ENCODE measurements around the gene ALDOC. TPM values are rescaled to one million over a fixed set of nuclear protein-coding genes. Genes with fewer than 3 reads are reported as not detected.

ALDOC gene
- total RNA-seq, 1 experiment from 2014 or later, result 53.2 TPM

- H3K4me1 ChIP-seq (ENCODE audit: insufficient read depth, low read length), result no peaks in the 10 kb centered on the region
- no peak for TF ChIP-seq CTCF (conservative IDR thresholded peaks at IDR 0.05)
- WGBS (ENCODE audit: extremely low coverage, insufficient read length, low lambda C conversion rate), result no CpG with 5 or more reads among the region's 9 CpGs
These were observed 48.2 kb downstream of the ALDOC start for GRCh38 chr17:28528327-28529012.

More at GRCh38 chr17:28528327-28529012, 48.2 kb downstream of the ALDOC start:
- Histone ChIP-seq H3K79me2 (ENCODE audit: insufficient read depth, low read length) (no peaks in the 10 kb centered on the region), H3K56ac (ENCODE audit: insufficient read length, low read depth, low read length) (no peak overlapping the region), H4K5ac (ENCODE audit: insufficient read length, low read depth, low read length) (no peak overlapping the region), H2BK5ac (ENCODE audit: insufficient read length, low read length) (no peak overlapping the region), H2BK12ac (ENCODE audit: insufficient read length, low read depth, low read length) (no peak overlapping the region), H3K23me2 (ENCODE audit: insufficient read length, low read depth, low read length, poor library complexity, severe bottlenecking) (no peaks in the 10 kb centered on the region), H3K18ac (ENCODE audit: insufficient read length, low read depth, low read length) (no peak overlapping the region), H2BK15ac (ENCODE audit: low read depth, low read length) (no peak overlapping the region), H2BK20ac (ENCODE audit: low read depth, low read length, poor library complexity, severe bottlenecking) (no peak overlapping the region), H2AFZ (ENCODE audit: low read length) (no peak overlapping the region), H4K20me1 (ENCODE audit: control insufficient read depth, insufficient read depth, insufficient read length) (no peaks in the 10 kb centered on the region), H3K27me3 (ENCODE audit: insufficient read depth, low read length) (no peaks in the 10 kb centered on the region), H3K27ac (ENCODE audit: insufficient read length, low read depth, low read length) (no peak overlapping the region), H4K8ac (replicated peaks; ENCODE audit: insufficient read length, low read depth, low read length) (no peak overlapping the region), H3K14ac (ENCODE audit: insufficient read depth, low read length) (no peak overlapping the region), H3K79me1 (ENCODE audit: insufficient read depth, low read depth, low read length, poor library complexity, severe bottlenecking) (no peaks in the 10 kb centered on the region), H3K23ac (ENCODE audit: insufficient read length, low read depth, low read length) (no peak overlapping the region), H2BK120ac (ENCODE audit: low read depth, low read length, poor library complexity, severe bottlenecking) (no peak overlapping the region), H3T11ph (ENCODE audit: low read length) (no peak overlapping the region), H3K9me3 (ENCODE audit: control insufficient read depth, low read depth, low read length) (no peaks in the 10 kb centered on the region), H3K9ac (ENCODE audit: extremely low read depth, insufficient read length, low read length) (no peak overlapping the region), H3K4me2 (ENCODE audit: insufficient read depth, insufficient read length, low read length) (no peak overlapping the region), H3K4ac (ENCODE audit: low read depth, low read length) (no peak overlapping the region), H4K91ac (ENCODE audit: insufficient read length, low read depth, low read length) (no peak overlapping the region), H2AK5ac (ENCODE audit: insufficient read length, low read length) (no peak overlapping the region)
- peaks cover 2 to 27% of the 10 kb centered on the region in 2 experiments; a peak in 3 of 4 replicates for H3K4me1 Mint-ChIP-seq
- H3K27ac Mint-ChIP-seq, result no peak overlapping the region
- no peak overlapping the region for H3K4me3 Mint-ChIP-seq
- peaks cover 12% of the 10 kb centered on the region for H3K27me3 Mint-ChIP-seq (ENCODE audit: low read depth)
- no peak for DNase-seq
- H3K9me3 Mint-ChIP-seq, result no peaks in the 10 kb centered on the region
- no peaks in the 10 kb centered on the region for H3K36me3 Mint-ChIP-seq (ENCODE audit: insufficient read depth in 1 of 3, low read depth in 3 of 3)

Data from H9 (cell line).